ENCODE measurements around the gene GHR.
"Not testable (repeated sequence)": the region's sequence is repeated elsewhere in the genome, so short reads cannot be mapped to it uniquely, and the experiment has no call there.

The GHR gene

GRCh38 chr5:42569953-42570548 lies 146.8 kb downstream of the GHR start:
- no peak for DNase-seq (ENCODE audit: low read depth)

- DNase-seq (ENCODE audit: low read depth): no peak
These were observed 148.0 kb downstream of the GHR start for GRCh38 chr5:42570966-42571960.

GRCh38 chr5:42572313-42572712 lies 149.1 kb downstream of the GHR start:
- DNase-seq (ENCODE audit: low read depth): no peak

- DNase-seq (ENCODE audit: low read depth): no peak
These were observed 150.1 kb downstream of the GHR start for GRCh38 chr5:42573386-42573785.

GRCh38 chr5:42575914-42576313 lies 152.7 kb downstream of the GHR start:
- DNase-seq (ENCODE audit: low read depth): not testable (repeated sequence)

GRCh38 chr5:42578901-42579300 lies 155.7 kb downstream of the GHR start:
- not testable (repeated sequence) for DNase-seq (ENCODE audit: low read depth)

- no peak for DNase-seq (ENCODE audit: low read depth)
These were observed 156.1 kb downstream of the GHR start for GRCh38 chr5:42579320-42579719.

- DNase-seq (ENCODE audit: low read depth): no peak
These were observed 158.6 kb downstream of the GHR start for GRCh38 chr5:42581845-42582244.

- DNase-seq (ENCODE audit: low read depth): no peak
These were observed 159.5 kb downstream of the GHR start for GRCh38 chr5:42582723-42583122.

GRCh38 chr5:42583322-42583721 lies 160.1 kb downstream of the GHR start:
- peak; percentile 28 for DNase-seq (ENCODE audit: low read depth)

GRCh38 chr5:42586625-42587024 lies 163.4 kb downstream of the GHR start:
- no peak for DNase-seq (ENCODE audit: low read depth)

GRCh38 chr5:42587096-42587723 lies 164.0 kb downstream of the GHR start:
- DNase-seq (ENCODE audit: low read depth): no peak

GRCh38 chr5:42590566-42590965 lies 167.3 kb downstream of the GHR start:
- DNase-seq (ENCODE audit: low read depth): no peak

GRCh38 chr5:42591015-42591414 lies 167.8 kb downstream of the GHR start:
- DNase-seq (ENCODE audit: low read depth): no peak

- no peak for DNase-seq (ENCODE audit: low read depth)
These were observed 169.3 kb downstream of the GHR start for GRCh38 chr5:42592401-42593140.

- no peak for DNase-seq (ENCODE audit: low read depth)
These were observed 170.4 kb downstream of the GHR start for GRCh38 chr5:42593591-42593990.

GRCh38 chr5:42595597-42595996 lies 172.4 kb downstream of the GHR start:
- DNase-seq (ENCODE audit: low read depth): no peak

GRCh38 chr5:42596817-42597216 lies 173.6 kb downstream of the GHR start:
- no peak for DNase-seq (ENCODE audit: low read depth)

- DNase-seq (ENCODE audit: low read depth): no peak
These were observed 174.2 kb downstream of the GHR start for GRCh38 chr5:42597318-42597937.

- no peak for DNase-seq (ENCODE audit: low read depth)
These were observed 175.1 kb downstream of the GHR start for GRCh38 chr5:42598311-42598710.

- DNase-seq (ENCODE audit: low read depth): no peak
These were observed 175.9 kb downstream of the GHR start for GRCh38 chr5:42599106-42599505.

GRCh38 chr5:42600441-42600840 lies 177.2 kb downstream of the GHR start:
- no peak for DNase-seq (ENCODE audit: low read depth)
